SK-N-MC (cell line): ENCODE results near the gene ZBTB18.

Experiments used
- DNase-seq: peaks from one replicate; pipeline ENCODE4 v3.0.0-alpha.2; 2011; ENCODE audit warnings: low read depth, low spot score
- H3K27ac ChIP-seq: fragments of 200-600 bp; sonication (generic); 2 replicates; pipeline ENCODE4 v1.5.1; 2016; ENCODE audit warnings: mixed run types
- H3K36me3 ChIP-seq: fragments of 200-600 bp; sonication (generic); 2 replicates; pipeline ENCODE4 v1.6.1; 2017; ENCODE audit warnings: antibody characterized with exemption, low read length, mixed read lengths; ENCODE audit not compliant: insufficient read depth
- H3K4me3 ChIP-seq: fragments of 200-600 bp; sonication (generic); 2 replicates; pipeline ENCODE4 v1.5.1; 2016
- H3K9ac ChIP-seq: fragments of 200-600 bp; sonication (generic); 2 replicates; pipeline ENCODE4 v1.8.0; 2017; ENCODE audit warnings: mixed run types, mixed read lengths; ENCODE audit not compliant: insufficient read length
- H3K9me3 ChIP-seq: fragments of 200-600 bp; sonication (generic); 2 replicates; pipeline ENCODE4 v1.6.1; 2017; ENCODE audit warnings: low read depth, mild to moderate bottlenecking, antibody characterized with exemption, low read length, moderate library complexity, mixed read lengths
- EZH2 ChIP-seq: fragments of 200-600 bp; sonication (generic); IDR thresholded peaks from one replicate; pipeline ENCODE4 v1.6.1; 2017; ENCODE audit warnings: antibody characterized with exemption
- FOXP2 ChIP-seq: optimal IDR thresholded peaks from 2 replicates; pipeline ENCODE3; 2011; ENCODE audit warnings: mild to moderate bottlenecking, moderate library complexity; ENCODE audit not compliant: insufficient read depth; ENCODE audit errors: extremely low read length, control extremely low read depth
- POLR2AphosphoS5 ChIP-seq: IDR thresholded peaks from 2 replicates; pipeline ENCODE4 v1.6.1; 2012; ENCODE audit warnings: mild to moderate bottlenecking, low read depth, low read length, borderline replicate concordance

Gene ZBTB18

GRCh38 chr1:244092964-244093638 is 42.0 kb downstream of the ZBTB18 start:
- Histone ChIP-seq H3K4me3 (no peak overlapping the region), H3K27ac (no peak overlapping the region), H3K36me3 (no peaks in the 10 kb centered on the region), H3K9me3 (no peaks in the 10 kb centered on the region), H3K9ac (no peak overlapping the region)
- no peak for TF ChIP-seq POLR2AphosphoS5
- TF ChIP-seq EZH2, result peak; percentile 59
- no peak for TF ChIP-seq FOXP2
- DNase-seq, result no peak

GRCh38 chr1:244094880-244095528 is 43.9 kb downstream of the ZBTB18 start:
- TF ChIP-seq FOXP2, result no peak
- no peak for DNase-seq
- H3K9ac ChIP-seq, result no peak overlapping the region
- no peaks in the 10 kb centered on the region for H3K36me3 ChIP-seq
- H3K4me3 ChIP-seq, result no peak overlapping the region
- no peak overlapping the region for H3K27ac ChIP-seq
- no peaks in the 10 kb centered on the region for H3K9me3 ChIP-seq

- no peaks in the 10 kb centered on the region for H3K9me3 ChIP-seq
- DNase-seq, result no peak
- H3K4me3 ChIP-seq, result no peak overlapping the region
- no peak for TF ChIP-seq FOXP2
- TF ChIP-seq POLR2AphosphoS5, result no peak
- TF ChIP-seq EZH2, result no peak
- H3K27ac ChIP-seq, result no peak overlapping the region
- H3K9ac ChIP-seq, result no peak overlapping the region
- H3K36me3 ChIP-seq, result no peaks in the 10 kb centered on the region
These were observed 44.4 kb downstream of the ZBTB18 start for GRCh38 chr1:244095529-244095911.

- Histone ChIP-seq H3K27ac (no peak overlapping the region), H3K4me3 (no peak overlapping the region), H3K9me3 (no peaks in the 10 kb centered on the region), H3K36me3 (no peaks in the 10 kb centered on the region), H3K9ac (no peak overlapping the region)
- DNase-seq, result no peak
- no peak for TF ChIP-seq POLR2AphosphoS5
These were observed 45.1 kb downstream of the ZBTB18 start for GRCh38 chr1:244096066-244096610.

GRCh38 chr1:244096691-244097090 is 45.6 kb downstream of the ZBTB18 start:
- DNase-seq, result no peak
- H3K36me3 ChIP-seq, result no peaks in the 10 kb centered on the region
- no peak overlapping the region for H3K4me3 ChIP-seq
- no peak overlapping the region for H3K27ac ChIP-seq
- H3K9ac ChIP-seq, result no peak overlapping the region
- TF ChIP-seq EZH2, result no peak
- TF ChIP-seq FOXP2, result no peak
- TF ChIP-seq POLR2AphosphoS5, result no peak
- H3K9me3 ChIP-seq, result no peaks in the 10 kb centered on the region

- Histone ChIP-seq H3K9me3 (no peaks in the 10 kb centered on the region), H3K4me3 (no peak overlapping the region), H3K36me3 (no peaks in the 10 kb centered on the region), H3K9ac (no peak overlapping the region), H3K27ac (no peak overlapping the region)
- no peak for DNase-seq
- no peak for TF ChIP-seq POLR2AphosphoS5
- TF ChIP-seq EZH2, result no peak
These were observed 46.7 kb downstream of the ZBTB18 start for GRCh38 chr1:244097523-244098405.

- Histone ChIP-seq H3K9ac (no peak overlapping the region), H3K9me3 (no peaks in the 10 kb centered on the region), H3K27ac (no peak overlapping the region), H3K4me3 (no peak overlapping the region), H3K36me3 (no peaks in the 10 kb centered on the region)
- no peak for DNase-seq
- peak; percentile 62 for TF ChIP-seq EZH2
- TF ChIP-seq POLR2AphosphoS5, result no peak
These were observed 48.3 kb downstream of the ZBTB18 start for GRCh38 chr1:244099258-244099930.

- H3K36me3 ChIP-seq, result no peaks in the 10 kb centered on the region
- H3K4me3 ChIP-seq, result no peak overlapping the region
- no peak overlapping the region for H3K27ac ChIP-seq
- no peaks in the 10 kb centered on the region for H3K9me3 ChIP-seq
- TF ChIP-seq FOXP2 (no peak), EZH2 (no peak), POLR2AphosphoS5 (no peak)
- no peak overlapping the region for H3K9ac ChIP-seq
- DNase-seq, result no peak
These were observed 49.2 kb downstream of the ZBTB18 start for GRCh38 chr1:244100276-244100675.
